ENCODE results near the gene IFNAR1.

IFNAR1 gene

GRCh38 chr21:33324291-33325221 lies at the start of gene IFNAR1:
TSS of gene IFNAR1 (plus strand) at chr21:33324970. CDS start at chr21:33325056, 86 bp downstream.
- peak; percentile 95 to 99 (median 98) for DNase-seq

- DNase-seq, result no peak
Measured at GRCh38 chr21:33278721-33279120, 46.0 kb upstream of the IFNAR1 start.

GRCh38 chr21:33279330-33279820 lies 45.4 kb upstream of the IFNAR1 start:
- no peak for DNase-seq

DNA sequence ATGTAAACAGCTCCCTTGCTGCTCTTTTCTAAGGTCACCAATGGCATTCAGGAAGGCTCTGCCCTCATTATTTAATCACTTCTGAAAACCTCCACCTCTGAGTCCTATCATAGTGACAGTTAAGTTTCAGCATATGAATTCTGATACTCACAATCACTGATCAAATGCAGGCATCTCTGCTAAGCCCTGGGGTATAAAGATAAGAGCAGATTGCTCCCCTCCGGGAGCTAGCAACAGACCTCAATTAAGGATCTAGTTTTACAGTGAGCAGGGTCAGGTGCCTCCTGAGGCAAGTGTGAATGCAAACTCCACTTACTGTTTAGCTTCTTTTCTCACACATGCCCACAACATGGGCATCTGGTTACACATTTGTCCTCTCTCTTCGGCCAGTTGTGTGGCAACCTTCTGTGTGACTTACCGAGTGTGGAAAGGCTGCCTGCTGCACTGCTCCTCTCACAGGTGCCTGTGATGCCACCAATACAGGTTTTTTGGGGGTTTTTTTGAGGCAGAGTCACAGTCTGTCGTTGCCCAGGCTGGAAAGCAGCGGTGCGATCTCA lies 43.6 kb upstream of the IFNAR1 start:
- DNase-seq, result no peak

DNA sequence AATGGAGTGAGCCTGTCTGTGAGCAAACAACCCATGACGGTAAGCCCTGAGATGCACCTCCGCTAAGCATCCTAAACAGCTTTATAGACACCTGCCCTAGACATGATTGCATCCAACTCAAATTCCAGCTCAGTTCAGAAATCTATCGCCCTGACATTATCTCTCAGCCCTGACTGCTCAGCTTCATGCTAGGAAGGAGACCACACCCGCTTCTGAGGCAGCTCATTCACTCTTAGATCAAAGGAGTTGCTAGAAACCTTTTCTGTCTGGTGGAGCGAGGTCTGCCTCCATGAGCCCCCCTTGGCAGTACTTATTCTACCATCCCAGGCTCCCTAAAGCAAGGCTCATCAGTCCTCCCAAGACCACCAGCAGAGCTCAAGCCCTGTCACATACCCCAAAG lies 41.6 kb upstream of the IFNAR1 start:
- DNase-seq, result no peak

DNA sequence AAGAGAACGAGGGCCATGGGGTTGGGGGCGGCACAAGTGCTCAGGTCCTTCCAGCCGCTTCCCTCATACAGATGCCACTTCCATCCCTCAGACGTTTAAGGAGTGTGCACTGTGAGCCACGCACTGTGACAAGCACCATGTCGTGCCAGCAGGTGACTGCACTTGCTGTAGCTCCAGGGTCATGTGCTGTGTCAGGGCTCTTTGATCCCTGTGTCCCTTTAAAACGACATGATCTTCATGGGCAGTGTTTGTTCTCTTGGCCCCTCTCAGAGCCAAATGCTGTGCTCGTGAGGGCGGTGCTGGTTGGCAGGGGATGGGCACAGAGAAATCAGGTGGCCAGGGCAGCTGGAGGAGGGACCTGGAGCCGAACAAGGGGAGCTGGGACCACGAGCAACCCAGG lies 38.7 kb upstream of the IFNAR1 start:
- no peak for DNase-seq

GRCh38 chr21:33286600-33287456 lies 37.9 kb upstream of the IFNAR1 start:
- DNase-seq, result no peak

- no peak for DNase-seq
Measured at GRCh38 chr21:33289199-33289819, 35.5 kb upstream of the IFNAR1 start.

DNA sequence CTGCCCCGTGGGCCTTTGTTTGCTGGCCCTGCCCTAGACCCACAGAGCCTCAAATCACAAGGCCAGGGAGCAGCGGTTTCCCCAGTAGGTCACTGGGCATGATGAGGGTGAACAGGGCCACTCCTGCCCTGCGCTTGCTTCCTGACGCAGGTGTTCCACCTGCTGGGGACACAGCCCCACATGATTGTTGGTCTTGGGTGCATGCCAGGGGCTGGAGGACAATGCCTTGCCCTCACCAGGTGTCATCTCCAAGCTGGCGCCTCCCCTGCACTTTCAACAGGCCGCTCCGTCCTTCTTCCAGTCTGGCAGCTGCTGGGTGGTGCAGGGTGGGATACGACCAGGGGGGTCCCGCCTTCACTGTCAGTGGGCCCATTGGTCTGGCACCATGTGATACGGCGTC lies 34.3 kb upstream of the IFNAR1 start:
- no peak for DNase-seq

- no peak for DNase-seq
Measured at GRCh38 chr21:33291686-33292085, 33.1 kb upstream of the IFNAR1 start.

DNA sequence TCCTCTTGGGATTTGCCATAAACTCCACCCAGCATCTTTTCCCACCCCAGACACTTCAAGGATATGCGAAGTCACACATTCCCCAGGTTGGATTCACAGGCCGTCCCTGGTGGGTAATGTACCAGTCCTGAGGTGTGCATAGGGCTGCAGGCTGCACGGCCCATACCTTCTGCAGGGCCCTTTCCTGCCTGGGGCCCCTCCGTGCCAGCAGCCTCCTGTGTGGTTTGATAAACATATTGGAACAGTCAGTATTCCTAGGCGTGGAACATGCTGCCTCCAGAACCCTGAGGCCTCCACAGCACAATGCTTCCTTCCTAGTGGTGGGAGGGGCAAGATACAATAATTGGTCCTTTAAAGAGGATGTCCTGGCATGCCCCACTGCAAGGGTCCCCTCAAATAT lies 32.0 kb upstream of the IFNAR1 start:
- no peak for DNase-seq

GRCh38 chr21:33293136-33293535 lies 31.6 kb upstream of the IFNAR1 start:
- no peak for DNase-seq

DNA sequence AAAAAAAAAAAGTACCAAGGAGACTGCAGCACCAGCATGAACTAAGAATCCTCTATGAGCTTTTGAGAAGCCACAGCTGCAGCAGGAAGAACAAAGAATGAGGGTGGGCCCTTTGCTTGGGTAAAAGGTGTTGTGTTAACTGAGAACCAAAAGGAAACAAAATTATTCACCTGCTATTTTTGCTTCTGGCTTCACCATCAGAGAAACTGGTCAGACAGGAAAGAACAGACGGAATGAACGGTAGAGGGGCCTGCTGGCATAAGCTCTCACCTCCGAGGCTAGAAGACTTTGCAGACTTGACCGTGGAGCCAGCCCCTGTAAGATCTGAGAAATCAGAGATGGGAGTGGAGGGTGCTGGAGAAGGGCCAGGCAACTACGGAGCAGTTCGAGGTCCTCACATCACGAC lies 31.0 kb upstream of the IFNAR1 start:
- DNase-seq, result no peak

DNA sequence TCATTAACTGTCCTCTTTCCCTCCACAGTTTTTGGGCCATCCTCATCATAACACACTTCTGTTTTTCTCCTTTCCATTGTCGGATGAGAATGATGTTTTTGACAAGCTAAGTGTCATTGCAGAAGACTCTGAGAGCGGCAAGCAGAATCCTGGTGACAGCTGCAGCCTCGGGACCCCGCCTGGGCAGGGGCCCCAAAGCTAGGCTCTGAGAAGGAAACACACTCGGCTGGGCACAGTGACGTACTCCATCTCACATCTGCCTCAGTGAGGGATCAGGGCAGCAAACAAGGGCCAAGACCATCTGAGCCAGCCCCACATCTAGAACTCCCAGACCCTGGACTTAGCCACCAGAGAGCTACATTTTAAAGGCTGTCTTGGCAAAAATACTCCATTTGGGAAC lies 28.6 kb upstream of the IFNAR1 start:
- DNase-seq, result no peak

- DNase-seq, result peak in 1 of 4 experiments; percentile 10
Measured at GRCh38 chr21:33299181-33299752, 25.5 kb upstream of the IFNAR1 start.

- no peak for DNase-seq
Measured at GRCh38 chr21:33300701-33301631, 23.8 kb upstream of the IFNAR1 start.

DNA sequence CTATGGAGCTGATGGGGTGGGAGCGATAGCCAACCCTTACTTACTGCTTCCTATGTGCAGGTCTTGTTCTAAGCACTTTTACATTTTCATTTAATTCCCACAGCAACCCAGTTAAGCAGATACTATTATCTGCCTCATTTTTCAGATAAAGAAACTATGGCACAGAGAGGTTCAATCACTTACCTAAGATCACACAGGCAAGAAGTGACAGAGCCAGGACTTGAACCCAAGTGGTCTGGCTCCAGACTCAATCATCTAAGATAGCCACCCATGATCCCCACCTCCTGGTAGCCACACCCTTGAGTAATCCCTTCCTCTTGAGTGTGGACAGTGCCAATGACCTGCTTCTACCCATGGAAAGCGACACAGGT lies 23.2 kb upstream of the IFNAR1 start:
- DNase-seq, result no peak

GRCh38 chr21:33302055-33302454 lies 22.7 kb upstream of the IFNAR1 start:
- no peak for DNase-seq

- no peak for DNase-seq
Measured at GRCh38 chr21:33302796-33303195, 22.0 kb upstream of the IFNAR1 start.

DNA sequence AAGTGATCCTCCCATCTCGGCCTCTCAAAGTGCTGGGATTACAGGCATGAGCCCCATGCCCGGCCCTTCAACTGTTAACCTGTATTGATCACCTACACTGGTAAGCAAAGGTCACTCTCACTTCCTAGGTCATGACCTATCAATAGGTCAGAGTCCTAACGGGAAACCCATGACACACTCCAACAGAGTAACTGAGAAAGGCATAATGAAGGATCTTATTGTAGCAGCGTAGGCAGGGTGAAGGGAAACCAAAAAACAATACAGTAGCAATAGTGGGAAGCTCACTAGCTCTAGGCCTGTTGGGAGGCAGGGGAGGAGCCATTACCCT lies 19.5 kb upstream of the IFNAR1 start:
- no peak for DNase-seq

- no peak for DNase-seq
Measured at GRCh38 chr21:33305938-33306337, 18.8 kb upstream of the IFNAR1 start.
